NAMALWA (cell line): Measurements from ENCODE around the gene MIF.
"Not testable (repeated sequence)": the region's sequence is repeated elsewhere in the genome, so short reads cannot be mapped to it uniquely, and the experiment has no call there.

ENCODE experiments used
- DNase-seq: peaks from one replicate; pipeline ENCODE4 v3.0.0-alpha.2; 2015; ENCODE audit warnings: low spot score

The MIF gene

DNA sequence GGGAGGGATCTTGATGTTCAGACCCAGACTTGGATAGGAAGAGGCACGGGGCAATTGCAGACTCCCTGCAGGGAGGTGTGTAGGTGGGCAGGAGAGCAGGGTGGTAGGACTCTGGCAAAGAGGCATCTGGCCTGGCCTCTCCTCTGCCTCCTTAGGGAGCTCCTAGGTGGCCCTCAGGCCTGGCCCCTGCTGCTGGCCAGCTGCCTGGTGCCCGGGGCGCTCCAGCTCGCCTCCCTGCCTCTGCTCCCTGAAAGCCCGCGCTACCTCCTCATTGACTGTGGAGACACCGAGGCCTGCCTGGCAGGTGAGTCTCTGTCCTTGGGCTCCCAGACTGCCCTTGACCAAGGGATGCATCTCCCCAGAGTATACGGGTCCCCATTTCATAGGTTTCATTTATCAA lies 16.6 kb upstream of the MIF start:
- no peak for DNase-seq

DNA sequence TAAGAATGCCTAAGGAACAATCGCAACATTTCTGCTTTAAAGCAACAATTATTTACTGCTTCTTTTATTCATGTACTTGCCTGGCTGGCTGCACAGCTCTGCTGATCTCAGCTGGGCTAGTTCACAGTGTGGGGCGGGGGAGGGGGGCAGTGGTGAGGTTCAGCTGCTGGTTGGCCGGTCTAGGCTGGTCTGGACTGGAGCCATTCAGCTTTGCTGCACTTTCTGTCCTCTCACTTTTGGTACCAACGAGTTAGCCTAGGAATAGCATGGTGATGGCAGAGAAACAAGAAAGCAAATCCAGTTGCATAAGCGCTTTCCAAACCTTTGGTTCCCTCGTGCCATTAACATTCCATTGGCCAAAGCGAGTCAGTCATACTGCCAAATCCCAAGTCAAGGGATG lies 16.0 kb upstream of the MIF start:
- no peak for DNase-seq

DNA sequence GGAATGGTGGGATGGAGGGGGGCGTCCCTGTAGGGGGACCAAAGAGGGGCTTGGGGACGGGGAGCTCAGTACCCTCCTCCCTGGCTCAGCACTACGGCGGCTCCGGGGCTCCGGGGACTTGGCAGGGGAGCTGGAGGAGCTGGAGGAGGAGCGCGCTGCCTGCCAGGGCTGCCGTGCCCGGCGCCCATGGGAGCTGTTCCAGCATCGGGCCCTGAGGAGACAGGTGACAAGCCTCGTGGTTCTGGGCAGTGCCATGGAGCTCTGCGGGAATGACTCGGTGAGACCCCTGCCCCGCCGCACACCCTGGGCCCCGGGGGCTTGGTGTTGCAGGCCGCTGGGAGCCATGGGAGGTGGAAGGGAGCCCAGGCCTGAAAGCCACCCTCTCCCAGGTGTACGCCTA lies 11.8 kb upstream of the MIF start:
- DNase-seq = no peak

DNA sequence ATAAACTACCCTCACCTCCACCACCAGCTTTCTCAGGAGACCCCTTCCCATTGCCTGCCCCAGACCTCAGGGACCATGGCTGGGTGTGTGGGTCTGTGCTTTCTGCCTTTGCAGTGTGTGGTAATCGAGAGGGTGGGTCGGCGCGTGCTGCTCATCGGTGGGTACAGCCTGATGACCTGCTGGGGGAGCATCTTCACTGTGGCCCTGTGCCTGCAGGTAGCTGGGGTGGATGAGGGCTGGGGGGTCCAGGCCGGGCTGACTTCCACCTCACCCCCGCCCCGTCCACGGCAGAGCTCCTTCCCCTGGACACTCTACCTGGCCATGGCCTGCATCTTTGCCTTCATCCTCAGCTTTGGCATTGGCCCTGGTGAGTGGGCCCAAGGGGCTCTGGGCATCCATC lies 10.5 kb upstream of the MIF start:
- no peak for DNase-seq

DNA sequence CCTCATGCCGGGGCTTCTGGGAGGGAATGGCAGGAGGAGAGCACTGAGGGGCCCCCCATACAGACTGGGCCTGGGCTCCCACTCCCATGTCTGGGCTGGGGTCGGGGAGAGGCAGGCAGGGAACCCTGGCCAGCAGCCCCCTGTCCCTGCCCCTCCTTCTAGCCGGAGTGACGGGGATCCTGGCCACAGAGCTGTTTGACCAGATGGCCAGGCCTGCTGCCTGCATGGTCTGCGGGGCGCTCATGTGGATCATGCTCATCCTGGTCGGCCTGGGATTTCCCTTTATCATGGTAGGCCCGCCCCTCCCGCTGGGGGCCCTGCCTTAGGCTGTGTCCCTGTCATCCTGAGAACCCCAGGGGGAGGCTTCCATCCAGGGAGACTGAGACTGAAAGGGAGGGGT lies 10.0 kb upstream of the MIF start:
- DNase-seq = no peak

DNA sequence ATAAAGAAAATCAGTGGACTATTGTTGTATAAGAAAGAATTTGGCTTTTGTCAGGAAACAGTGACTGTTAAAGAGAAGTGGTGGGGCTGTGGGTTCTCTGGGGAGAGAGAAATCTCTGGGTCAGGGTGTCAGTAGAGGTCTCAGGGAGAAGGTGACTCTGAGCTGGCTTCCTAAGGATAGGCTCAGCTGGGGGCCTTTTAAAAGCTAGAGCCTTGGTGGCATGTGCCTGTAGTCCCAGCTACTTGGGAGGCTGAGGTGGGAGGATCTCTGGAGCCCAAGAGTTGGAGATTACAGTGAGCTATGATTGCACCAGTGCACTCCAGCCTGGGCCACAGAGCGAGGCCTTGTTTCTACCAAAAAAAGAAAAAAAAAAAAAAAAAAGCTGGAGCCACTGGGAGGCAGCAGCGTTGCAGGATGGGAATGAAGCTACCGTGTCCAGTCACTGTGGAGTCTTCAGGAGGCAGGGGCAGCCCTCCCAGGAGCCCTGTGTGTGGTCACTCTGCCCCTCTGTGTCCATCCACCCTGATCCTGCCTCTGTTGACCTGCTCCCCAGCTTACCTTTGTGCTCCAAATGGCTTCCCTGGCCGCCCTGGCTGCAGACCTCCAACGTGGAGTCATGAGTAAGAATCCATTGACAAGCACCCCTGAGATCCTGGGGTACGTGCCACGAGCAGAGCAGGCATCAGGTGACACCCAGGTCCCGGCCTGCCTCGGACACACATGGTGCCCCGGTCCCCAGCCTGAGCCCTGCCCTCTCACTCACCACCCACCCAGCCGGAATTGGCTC lies 5.4 kb upstream of the MIF start:
- no peak for DNase-seq

DNA sequence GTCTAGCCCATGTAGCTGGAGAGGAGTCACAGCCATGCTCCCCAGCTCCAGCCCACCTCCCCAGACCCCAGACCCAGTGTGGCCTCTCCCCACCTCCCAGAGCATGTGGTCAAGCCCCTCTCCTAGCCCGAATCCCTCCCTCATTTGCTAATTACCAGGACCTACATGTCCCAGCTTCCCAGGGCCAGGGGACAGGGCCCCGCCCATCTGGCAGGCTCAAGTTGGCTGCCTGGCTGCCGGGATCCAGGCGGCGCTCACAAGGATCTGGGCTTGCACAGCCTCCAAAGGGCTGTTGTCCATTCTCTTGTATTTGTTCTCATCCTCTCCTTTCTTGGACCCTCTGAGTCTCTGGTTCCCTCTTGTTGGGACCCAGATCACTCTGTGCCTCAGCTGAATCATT lies 4.6 kb upstream of the MIF start:
- DNase-seq = no peak

DNA sequence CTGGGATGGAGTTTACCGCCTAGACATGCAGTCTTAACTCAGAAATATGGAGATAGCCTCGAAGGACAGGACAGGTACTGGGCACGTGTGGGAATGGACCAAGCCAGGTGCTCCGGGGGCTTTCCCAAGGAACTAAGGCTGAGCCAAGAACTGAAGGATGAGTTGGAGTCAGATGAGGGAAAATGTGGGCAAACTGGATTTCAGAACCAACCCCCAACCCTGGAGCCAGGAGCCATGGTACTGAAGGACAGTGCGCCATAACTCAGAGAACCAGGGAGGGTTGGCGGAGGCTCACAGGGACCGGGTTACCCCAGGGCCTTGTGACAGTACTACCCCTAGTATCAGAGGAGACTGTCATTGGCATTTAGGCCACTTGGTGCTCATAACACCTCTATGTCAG lies 2.5 kb upstream of the MIF start:
- no peak for DNase-seq

DNA sequence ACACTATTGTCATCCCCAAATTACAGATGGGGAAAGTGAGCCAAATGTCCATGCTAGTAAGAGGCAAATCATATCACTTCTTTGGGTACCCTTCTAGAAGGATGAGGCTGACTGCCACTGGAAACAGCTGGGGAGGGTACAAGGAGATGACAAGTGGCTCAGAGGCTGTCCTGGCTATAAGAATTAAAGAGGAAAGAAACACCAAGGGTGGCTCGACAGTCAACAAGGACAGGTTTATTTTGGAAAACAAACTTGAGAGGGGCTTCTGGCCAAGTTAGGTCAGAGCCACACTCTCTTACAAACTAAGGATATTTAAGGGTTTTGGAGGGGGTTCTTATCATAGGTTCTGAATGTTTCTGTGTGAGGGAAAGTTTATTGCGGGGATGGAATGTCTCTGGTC lies 2.1 kb upstream of the MIF start:
- DNase-seq = no peak

DNA sequence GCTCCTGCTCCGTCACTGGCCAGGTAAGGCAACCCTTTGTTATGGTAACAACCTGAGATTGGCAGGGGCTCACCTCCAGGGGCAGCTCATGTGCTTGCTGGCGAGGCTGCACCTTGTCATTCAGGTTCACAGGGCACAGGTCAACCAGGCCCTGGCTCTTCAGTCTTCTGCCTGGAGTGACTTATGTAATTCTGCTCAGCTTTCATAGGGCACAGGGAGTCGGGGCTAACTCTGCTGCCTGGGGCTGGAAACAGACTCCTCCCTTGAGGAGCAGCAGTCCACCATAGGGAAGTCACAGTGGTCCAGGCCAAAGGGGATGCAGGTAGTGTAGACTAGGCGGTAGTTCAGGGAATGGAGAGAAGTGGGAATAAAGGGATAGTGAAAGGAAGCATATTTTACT lies 1.5 kb upstream of the MIF start:
- DNase-seq = no peak

DNA sequence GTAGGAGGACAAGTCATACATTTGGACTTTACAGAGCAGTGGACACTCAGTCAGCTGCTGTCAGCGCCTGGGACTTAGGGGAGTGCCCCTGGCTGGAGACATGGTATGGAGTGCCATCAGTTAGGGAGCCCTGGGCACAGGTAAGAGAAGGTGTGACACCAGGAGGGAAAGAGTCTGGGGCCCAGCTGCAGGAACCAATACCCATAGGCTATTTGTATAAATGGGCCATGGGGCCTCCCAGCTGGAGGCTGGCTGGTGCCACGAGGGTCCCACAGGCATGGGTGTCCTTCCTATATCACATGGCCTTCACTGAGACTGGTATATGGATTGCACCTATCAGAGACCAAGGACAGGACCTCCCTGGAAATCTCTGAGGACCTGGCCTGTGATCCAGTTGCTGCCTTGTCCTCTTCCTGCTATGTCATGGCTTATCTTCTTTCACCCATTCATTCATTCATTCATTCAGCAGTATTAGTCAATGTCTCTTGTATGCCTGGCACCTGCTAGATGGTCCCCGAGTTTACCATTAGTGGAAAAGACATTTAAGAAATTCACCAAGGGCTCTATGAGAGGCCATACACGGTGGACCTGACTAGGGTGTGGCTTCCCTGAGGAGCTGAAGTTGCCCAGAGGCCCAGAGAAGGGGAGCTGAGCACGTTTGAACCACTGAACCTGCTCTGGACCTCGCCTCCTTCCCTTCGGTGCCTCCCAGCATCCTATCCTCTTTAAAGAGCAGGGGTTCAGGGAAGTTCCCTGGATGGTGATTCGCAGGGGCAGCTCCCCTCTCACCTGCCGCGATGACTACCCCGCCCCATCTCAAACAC lies 850 bp upstream of the MIF start:
- no peak for DNase-seq

DNA sequence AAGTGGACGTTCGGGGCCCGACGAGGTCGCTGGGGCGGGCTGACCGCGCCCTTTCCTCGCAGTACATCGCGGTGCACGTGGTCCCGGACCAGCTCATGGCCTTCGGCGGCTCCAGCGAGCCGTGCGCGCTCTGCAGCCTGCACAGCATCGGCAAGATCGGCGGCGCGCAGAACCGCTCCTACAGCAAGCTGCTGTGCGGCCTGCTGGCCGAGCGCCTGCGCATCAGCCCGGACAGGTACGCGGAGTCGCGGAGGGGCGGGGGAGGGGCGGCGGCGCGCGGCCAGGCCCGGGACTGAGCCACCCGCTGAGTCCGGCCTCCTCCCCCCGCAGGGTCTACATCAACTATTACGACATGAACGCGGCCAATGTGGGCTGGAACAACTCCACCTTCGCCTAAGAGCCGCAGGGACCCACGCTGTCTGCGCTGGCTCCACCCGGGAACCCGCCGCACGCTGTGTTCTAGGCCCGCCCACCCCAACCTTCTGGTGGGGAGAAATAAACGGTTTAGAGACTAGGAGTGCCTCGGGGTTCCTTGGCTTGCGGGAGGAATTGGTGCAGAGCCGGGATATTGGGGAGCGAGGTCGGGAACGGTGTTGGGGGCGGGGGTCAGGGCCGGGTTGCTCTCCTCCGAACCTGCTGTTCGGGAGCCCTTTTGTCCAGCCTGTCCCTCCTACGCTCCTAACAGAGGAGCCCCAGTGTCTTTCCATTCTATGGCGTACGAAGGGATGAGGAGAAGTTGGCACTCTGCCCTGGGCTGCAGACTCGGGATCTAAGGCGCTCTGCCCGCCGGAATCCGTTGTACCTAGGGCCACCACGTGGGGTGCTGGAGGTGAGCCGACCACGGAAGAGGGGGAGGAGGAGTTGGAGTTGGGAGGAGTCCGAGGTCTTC lies 771 bp downstream of the MIF start:
- DNase-seq = peak; percentile 84

DNA sequence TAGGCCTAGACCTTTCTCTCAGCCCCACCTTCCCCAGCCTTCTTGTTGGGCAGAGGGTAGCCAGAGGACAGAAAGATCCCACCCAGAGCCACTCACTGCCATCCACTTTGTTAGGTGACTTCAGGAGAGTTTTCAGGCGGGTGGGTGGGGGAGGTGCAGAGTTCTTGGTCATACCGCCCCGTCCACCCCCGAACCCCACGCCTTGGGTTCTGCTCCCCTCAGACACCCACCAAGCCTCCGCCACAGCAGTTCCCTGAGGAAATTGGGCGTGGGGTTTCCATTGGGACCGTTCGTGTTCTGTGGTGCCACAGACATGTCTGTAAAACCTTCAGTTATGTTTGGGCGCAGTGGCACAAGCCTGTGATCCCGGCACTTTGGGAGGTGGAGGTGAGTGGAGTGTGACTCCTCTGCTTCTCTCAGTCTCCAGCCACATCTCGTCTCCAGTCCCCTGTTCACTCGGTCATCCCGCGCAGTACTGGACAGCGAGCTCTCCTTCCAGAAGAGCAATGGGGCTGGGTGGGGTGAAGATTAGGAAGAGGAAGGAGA lies 1.5 kb downstream of the MIF start:
- DNase-seq = no peak

DNA sequence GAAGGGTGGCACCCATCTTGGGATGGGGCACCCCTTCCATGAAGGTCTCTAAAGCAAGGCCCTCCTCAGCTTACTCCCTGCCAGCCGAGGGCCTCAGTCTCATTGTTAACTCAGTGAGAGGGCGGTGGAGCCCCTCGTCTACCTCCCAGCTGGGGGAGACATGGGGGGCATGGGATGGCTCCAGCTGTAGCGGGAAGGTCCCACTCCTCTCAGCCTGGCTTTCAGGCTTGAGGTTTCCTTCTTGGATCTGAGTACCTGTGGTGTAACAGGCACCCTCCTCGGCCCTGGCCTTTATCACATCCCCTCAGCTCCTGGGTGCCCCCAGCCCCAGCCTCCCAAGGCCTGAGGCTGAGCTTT lies 2.0 kb downstream of the MIF start:
- no peak for DNase-seq

DNA sequence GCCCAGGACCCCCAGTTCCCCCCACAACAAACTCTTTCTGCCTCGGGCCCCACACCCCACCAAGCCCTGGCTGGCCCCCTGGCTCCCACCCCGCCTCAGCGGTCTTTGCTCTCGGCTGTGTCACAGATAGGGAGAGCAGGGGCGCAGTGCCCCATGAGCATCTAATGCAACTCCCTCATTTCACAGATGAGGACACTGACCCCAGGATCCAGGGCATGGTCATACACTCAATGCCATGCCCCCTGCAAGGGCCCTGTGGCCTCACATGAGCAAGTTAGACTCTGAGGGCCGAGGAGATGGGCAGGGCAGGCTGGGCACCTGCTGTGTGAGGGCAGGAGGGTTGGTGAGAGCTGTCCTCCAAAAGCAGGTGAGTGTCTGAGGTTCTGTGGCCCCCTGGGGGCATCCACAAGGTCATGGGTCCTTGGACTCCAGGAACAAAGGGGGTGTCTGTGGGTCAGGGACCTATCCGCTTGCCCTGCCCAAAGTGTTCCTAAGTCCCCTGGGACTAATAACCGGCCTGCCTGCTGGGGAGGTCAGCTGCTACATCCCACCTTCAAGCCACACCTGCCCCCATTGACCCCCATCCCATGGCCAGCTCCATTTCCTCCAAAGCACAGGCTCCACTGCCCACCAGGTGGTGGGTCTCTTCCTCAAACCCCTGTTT lies 2.5 kb downstream of the MIF start:
- DNase-seq = no peak

DNA sequence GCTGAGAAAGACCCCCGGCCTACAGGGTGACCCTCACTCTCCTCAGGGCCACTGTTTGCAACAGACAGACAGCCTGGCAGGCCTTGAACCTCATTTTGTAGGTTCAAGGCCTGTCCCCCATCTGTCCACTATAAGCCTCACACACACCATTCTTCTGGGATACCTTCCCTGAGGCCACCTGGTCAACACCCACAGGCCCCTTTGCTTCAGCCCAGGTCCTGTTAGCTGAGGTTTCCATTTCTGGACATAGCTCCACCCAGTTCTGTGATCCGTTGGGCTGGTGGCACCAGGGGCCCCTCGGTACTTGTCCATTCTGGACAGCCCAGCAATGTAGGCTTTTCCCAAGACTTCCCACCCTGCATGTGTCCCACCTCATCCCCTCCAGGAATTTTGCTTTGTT lies 3.1 kb downstream of the MIF start:
- no peak for DNase-seq

DNA sequence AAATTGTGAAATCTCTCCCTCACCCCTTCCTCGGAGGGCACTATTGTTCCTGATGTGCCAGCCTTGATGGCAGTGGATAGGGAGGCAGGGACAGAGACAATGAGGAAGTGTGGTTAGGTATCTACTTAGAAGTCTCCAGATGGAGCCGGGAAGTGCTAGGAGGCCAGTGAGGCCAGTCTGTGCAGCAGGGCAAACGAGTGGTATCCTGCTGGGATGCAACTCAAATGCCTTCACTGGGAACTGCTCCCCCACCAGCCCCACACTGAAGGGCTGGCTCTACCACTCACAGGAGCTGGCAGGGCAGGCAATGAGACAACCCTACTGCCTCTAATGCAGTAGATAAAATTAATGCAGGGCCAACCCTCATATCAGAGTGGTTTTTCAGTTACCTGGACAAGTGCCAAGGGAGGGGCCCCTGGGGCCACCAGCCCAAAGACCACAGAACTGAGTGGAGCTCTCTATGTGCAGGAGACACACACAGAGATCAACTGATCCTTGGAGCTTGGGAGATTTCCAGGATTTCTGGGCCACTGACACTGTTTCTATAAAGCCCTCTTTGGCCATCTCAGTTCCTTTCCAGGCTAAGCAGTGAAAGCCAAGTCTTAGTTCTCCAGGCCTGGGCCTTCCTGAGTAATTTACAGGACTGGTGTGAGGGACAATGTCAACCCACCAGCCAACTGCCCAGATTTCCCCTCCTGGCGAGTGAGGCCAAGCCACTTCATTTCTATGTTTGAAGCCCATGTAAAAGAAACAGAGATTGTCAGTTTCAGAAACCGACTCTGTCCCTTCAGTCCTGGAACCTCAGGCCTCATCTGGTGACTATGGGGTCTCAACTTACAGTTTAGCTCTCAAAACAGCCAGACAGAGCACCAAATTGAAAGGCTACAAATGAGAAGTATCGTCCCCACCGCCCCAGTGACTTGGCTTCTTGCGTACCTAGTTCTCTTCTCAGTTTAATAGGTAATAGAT lies 4.1 kb downstream of the MIF start:
- DNase-seq = no peak

DNA sequence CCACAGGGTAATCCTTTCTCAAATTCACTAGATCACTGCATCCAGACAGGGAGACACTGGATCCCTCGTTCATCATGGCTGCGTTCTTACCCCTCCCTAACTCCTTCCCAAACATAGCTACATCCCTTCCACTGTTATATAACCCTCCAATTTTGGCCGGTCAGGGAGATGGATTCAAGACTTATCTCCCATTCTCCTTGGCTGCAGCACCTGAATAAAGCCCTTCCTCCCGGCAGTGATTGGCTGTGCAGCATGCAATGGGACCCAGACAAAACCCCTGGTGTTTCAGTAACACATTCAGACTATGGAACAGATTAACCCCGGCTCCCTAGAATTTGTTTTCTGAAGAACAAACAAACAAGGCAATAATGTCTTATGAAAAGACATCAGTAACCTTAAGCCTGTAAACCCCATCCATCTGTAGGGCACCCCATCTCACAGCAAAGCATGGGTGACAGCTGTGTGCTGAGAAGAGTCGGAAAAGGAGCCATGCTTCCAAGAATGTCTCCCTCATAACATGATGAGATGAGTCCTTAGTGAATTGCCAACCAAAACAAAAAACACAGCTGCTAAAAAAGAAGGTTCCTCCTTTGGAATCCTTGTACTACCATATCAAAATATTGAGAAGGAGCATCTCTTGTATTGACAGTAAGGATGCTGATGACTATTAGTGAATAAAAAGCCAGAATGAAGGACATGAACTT lies 5.0 kb downstream of the MIF start:
- DNase-seq = no peak

DNA sequence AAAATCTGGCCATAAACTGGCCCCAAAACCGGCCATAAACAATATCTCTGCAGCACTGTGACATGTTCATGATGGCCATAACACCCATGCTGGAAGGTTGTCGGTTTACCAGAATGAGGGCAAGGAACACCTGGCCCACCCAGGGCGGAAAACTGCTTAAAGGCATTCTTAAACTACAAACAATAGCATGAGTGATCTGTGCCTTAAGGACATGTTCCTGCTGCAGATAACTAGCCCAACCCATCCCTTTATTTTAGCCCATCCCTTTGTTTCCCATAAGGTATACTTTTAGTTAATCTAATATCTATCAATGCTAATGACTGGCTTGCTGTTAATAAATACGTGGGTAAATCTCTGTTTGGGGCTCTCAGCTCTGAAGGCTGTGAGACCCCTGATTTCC lies 6.0 kb downstream of the MIF start:
- DNase-seq = not testable (repeated sequence)

DNA sequence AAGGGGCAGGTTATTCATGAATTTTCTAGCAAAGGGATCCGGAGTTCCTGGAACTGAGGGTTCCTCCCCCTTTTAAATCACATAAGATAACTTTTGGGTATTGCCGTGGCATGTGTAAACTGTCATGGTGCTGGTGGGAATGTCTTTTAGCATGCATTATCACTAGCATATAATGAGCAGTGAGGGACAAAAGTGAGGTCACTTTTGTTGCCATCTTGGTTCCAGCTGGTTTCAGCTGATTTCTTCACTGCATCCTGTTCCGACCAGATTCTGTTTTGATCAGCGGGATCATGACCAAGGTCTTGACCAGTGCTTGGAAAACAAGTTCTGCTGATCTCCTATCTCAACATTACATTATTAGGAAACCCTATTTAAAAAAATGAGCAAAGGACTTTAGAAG lies 7.4 kb downstream of the MIF start:
- no peak for DNase-seq
